Stimulated activated CD4-positive, alpha-beta T cell treated with anti-CD3 and anti-CD28 coated beads, TNF-alpha, amount 100 ng/mL, for 24 hours (primary cell): ENCODE results near the gene JPH4.
"Not testable (repeated sequence)": the region's sequence is repeated elsewhere in the genome, so short reads cannot be mapped to it uniquely, and the experiment has no call there.

ENCODE experiments used
- DNase-seq, 3 experiments: peaks; one replicate each; pipeline ENCODE4 v3.0.0-alpha.2; 2020; ENCODE audit warnings: low read depth in 3 of 3

Gene JPH4

DNA sequence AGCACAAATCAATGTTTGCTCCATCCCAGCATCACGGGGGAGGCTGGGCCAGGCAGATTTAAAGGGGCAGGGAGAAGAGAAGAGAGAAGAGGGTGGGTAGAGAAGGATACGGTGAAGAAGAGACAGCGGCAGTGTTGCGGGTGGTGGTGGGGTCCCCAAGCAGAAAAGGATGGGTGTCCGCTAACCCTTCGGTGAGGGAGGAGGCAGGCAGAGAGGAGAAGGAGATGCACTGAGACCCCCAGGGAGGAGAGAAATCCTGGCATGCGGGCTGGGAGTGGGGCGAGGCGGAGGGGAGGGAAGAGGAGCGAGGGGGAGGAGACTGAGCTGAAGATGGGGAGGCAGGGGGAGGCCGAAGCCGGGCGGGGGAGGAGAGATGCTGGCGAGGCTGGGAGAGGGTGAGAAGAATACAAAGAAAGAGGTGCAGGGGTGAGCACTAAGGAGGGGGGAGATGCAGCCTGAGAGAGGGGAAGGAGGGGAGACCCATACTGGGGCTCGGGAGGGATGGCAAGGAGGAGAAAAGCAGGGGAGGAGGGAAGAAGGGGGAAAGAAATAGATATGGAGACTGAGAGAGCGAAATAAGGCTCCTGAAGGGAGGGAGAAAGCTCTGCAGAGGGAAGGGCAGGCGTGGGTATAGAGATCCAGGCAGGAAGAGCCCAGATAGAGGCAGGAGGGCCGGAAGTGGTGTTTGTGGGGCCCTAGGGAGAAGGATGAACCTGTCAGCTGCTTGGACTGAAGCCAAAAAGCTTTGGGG, at the start of gene JPH4:
Gene JPH4 (minus strand): TSS at position 231 of the 751 bp plus-strand sequence. CDS start 1,337 bp downstream, outside the sequence.
- DNase-seq, result no peak

DNA sequence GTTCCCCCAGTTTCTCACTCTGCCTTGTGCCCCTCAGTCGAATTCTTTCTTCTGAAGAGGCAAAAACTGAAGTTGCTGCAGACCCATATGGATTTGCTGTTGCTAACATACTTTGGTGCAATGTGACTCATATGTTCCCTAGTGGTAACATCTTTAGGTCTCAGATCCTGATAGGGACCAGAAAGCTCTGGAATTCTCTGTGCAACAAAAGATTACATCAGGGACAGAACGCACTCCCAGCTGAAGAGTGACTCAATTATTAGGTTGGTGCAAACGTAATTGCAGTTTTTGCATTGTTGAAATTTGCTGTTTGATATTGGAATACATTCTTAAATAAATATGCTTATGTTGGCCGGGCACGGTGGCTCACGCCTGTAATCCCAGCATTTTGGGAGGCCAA, 49.4 kb upstream of the JPH4 start:
- no peak for DNase-seq

DNA sequence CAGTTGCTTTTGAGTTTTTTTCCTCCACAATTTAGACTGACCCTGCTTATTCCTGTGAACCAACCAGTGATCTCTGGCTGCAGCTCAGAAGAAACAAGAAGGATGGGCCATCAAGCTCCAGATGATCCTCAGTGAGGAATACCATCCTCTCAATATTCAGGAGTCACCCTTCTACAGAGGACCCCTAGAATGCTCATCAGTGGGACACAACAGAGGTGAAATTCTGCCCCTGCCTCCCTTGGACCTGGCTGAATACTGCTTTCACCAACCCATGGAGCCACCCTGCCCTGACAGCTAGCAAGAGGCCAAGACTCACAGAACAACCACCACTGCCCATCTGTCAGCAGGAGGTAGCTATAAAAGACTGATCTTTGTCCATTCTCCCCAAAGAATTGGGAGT, 48.4 kb upstream of the JPH4 start:
- no peak for DNase-seq

DNA sequence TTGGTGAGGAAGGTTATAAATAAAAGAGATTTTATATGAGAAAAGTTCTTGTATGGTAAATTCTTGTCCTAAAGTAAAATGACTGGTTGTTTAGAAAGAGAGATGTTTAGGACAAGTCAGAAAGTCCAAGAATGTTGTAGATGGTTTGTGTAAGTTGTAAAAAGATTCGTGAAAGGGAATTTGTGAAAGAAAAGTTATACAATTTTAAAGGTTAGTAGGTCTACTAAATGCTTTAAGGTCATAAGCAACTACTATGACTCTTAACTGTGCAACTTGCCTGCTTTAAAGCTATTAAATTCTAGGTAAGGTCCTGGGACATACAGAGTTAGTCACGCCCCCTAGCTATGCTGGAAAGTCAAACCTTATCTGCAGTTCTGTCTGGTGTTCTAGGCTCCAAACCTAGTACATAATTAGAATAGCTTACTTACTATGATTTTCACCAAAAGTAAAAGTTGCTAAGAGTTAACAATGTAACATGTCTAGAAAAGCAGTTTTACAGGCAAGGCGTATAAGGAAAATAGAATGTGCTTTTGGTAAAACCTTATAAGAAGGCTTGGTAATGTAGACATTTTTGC, 46.3 kb upstream of the JPH4 start:
- DNase-seq, result no peak

DNA sequence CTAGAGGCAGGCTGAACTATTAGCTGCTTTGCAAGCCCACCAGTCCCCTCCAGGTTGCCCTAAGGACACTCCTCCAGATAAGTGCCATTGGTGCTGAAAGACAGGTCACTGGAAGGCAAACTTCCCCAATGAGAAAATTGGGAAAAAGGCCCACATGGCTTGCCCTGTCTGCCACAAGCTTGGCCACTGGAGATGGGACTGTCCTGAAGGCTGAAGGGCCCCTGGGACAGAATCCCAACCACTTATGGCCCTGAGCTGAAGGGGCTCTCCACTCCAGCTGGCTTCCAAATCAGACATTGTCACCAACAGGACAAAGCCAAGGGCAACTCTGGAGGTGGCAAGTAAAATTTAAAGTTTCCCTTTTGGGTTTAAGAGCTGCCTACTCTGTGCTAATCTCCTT, 45.4 kb upstream of the JPH4 start:
- DNase-seq, result no peak

DNA sequence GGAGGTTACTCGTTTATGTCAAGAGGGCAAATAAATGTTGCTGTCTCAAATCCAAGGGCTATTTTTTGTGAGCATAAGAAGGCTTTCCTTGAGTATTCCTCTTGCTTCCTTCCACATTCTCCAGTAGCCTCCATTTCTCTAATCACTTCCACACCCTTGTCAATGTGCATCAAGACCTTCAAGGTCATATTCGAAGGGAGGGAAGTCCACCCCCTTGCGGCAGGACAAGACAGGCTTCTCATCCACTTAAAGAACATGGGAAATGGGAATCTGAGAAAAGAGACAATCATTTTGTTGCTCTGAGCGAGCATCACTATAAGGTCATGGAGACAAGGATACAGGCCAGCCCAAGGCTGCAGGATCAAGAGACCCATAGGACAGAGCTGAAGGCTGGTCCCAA, 44.4 kb upstream of the JPH4 start:
- DNase-seq, result no peak

DNA sequence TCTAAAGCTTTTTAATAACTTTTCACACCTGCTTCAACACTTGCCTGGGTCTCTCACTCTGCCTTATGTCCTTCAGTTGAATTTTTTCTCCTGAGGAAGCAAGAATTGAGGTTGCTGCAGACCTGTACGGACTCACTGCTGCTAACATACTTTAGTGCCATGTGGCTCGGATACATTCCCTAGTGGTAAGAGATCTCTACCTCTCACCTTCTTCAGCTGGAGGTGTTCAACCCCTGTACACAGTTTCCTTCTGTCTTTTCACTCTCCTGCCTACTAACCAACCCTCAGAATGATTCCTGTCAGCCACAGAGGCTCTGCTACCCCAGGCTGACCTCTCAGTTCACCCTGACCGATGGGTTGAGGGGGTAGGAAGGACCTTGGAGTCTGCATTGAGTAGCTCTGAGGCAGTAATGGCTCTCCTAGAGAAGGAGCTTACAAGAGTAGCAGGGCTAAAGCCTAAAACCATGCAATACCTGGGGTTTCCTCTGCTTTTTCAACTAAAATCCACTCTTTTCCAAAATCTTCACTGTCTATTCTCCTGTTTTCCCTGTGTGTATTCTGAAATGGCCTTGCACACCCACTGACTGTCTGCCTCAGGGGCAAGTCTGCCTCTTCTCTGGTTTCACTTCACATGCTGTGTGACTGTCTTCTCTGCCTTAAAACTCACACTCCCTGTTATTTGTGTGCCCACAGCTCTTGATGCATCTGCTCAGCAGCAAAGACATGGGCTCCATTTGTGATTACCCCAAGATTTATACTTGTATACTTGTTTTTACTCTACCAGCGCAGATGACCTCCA, 43.5 kb upstream of the JPH4 start:
- no peak for DNase-seq

DNA sequence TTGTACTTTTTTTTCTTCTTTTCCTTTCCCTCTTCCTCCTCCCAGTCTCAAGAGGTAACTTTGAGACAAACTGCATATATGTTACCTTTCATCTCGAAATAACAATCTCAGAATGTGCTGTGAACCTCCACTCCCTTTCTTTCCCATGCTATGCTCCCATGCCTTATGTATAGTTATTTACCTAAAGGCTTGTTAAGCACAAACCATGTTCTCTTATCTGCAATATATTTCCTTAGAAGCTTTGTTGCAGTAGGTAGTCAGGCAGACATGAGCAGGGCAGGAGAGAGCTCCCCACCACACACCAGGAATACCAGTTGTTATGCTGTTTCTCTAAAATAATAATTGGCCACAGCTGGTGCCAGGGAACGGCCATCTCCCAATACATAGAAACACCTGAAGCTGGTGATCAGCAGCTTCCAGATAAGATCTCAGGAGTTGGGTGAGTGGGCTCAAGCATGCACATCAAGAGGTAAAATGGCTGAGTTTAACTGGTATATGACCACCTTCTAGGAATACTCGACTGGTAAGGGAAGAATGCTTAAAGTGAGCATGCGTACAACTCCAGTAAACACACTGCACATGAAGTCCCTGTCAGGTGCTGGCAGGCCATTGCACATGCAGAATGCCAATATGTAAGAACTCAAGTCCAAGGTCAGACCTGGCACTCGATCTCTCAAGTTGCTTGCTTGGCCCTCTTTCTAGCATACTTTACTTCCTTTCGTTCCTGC, 42.8 kb upstream of the JPH4 start:
- no peak for DNase-seq

DNA sequence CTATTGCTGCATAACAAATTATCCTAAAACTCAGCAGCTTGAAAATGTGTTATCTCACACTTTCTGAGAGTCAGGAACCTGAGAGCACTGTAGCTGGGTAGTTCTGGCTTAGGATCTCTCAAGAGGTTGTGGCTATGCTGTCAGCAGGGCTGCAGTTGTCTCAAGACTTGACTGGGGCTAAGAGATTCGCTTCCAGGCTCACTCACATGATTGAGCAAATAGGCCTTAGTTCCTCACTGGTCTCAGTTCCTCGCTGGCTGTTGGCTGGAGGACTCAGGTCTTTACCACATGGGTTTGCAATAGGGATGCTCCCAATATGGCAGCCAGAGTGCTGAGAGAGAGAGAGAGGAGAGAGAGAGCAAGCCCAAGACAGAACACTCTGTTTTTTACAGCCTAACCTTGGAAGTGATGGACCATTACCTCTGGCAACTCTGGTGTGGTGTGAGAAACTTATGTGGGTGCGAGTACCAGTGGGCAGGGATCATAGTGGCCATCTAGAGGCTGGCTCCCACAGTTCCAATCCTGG, 41.6 kb upstream of the JPH4 start:
- DNase-seq, result no peak

DNA sequence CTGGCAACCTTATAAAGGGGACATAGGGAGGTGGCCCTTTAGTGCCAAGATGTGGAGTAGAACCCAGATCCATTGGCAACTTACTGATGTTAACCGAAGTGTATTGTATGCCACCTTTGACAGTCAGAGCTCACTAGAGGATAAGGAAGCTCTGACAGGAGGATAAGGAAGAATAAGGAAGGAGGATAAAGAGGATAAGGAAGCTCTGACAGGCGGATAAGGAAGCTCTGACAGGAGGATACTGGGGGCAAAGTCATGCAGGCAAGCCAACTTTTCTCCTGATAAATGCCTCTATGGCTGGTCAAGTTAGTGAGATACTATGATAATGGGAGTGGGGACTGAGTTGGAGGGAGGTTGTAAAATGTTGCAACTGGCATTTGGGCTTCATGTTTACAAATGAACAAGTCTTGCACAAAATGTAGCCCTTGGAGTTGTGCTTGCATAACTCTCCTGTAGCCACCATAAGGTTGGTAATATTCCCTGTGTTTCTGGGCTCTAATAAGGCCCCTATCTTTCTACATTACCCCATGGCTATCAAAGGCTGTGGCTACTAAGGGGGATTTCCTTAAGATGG, 39.9 kb upstream of the JPH4 start:
- DNase-seq, result no peak

DNA sequence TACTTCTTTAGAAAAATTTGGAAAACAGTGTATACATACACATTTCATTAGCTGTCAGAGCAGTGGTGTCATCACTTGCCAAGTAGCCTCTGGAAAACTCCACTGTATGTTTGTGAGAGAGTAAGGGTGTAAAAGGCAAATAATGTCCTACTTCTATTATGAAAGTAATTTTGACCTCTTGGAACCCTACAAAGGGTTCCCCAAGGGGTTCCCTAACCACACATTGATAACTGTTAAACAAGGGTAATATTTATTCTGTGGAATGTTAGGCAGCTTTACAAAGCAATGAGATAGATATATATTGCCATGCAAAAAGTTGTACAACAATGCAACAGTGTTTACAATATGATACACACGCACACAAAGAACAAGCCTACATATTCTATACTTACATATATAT, 38.9 kb upstream of the JPH4 start:
- DNase-seq, result no peak

DNA sequence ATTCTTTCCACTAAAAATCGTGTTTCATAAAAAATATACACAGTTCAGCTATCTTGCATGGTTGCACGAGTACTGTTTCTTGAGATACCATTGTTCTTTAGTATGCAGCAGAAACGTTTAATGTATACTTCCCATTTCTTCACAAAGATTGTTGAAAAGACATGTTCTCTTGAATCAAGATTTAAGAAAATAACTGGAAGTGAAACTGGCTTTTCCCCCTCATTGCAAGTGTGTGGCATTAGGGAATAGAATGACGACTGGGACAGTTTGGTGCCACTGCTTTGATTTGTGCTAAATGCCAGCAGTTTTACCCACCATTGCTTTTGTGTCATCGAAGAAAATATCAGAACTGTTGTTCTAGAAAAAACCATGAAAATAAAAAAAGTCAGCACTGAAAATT, 37.3 kb upstream of the JPH4 start:
- DNase-seq, result no peak

DNA sequence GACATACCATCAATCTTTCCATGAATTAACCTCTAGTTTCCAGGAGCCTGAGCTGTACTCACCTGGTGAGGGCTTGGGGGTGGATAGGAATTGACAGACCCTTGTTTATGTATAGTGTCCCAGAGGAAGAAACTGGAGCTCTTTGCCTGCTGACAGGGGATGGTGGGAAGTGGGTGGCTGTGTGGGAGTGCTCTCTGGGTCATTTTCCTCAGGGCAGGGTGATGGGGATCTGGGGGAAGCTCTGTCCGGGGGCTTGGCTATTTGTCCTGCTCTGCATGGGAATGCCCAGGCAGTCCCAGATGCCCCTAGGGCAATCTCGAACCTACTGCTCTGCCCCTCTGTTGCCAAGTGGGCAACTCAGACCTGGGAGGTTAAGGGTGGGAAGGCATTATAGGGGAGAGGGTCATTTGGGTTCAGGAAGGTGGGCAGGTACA, 35.8 kb upstream of the JPH4 start:
- DNase-seq, result no peak

DNA sequence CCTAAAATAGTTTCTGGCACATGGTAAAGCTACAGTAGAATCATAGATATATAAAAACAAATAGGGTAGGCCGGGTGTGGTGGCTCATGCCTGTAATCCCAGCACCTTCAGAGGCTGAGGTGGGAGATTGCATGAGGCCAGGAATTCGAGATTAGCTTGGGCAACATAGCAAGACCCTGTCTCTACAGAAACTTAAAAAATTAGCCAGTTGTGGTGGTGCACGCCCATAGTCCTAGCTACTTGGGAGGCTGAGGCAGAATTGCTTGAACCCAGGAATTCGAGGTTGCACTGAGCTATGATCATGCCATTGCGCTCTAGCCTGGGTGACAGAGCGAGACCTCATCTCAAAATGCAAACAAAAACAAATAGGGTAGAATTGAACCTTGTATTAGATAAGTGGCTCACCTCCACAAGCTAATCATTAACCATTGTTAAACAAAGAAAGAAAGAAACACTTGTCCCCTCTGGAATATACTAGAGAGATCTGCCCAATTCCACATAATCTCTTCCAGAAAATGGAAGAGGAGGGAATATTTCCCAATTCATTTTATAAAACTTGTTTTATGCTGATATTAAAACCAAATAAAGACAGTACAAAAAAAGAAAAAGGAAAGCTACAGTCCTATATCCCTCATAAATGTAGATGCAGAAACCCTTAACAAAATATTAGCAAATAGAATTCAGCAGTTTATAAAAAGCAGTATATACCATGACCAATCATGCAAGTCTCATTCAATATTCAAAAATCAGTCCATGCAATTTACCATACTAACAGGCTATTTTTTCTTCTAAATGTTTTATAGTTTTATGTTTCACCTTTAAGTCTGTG, 34.9 kb upstream of the JPH4 start:
- no peak for DNase-seq

DNA sequence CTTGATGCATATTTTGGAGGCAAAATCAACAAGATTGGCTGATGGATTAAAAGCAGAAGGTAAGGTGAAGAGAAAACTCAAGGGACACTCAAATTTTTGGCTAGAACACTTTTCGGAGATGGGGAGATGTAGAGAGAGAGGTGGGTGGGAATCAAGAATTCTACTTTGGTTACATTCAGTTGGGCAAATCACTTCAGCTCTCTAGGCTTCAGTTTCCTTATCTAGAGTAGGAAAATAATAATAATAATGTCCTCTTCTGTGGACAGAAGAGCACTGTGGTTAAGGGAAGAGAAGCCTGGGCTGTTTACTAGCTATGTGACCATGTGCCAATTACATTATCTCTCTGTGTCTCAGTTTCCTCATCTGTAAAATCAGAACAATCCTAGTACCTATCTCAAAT, 34.2 kb upstream of the JPH4 start:
- DNase-seq, result no peak

DNA sequence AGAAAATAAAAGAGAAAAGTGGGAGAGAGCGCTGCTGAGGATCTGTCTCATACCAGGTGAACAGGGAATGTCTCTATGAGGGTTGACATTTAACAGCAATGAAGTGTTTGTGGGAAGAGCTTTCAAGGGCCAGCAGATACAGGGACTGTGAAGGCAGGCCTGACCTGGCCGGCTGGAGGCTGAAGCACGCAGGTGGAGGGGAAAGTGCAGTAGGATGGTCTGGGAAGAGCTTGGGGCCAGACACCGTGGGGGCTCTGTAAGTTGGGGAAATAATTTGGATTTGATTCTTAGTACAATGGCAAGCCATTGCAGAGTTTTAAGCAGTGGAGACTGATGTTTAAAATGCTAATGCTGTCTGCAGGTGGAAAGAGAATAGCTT, 33.8 kb upstream of the JPH4 start:
- DNase-seq, result no peak

DNA sequence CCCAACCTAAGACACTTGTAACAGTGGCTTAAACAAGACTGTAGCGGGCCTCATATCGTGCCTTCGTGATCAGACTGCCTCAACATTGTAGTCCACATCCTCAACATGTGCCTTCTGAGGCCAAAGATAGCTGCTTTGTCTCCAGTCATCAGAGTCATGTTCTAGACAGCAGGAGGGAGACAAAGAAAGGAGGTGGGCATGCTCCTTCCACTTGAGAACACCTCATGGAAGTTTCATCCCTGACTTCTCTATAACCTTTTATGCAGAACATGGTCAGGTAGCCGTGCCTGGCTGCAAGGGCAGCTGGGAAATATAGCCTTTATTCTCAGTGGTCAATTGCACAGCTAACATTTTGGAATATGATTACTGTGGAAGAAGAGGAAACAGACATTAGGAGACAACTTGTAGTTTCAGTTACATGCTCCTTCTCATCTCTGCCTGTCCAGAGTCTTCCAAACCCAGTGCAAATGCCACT, 32.3 kb upstream of the JPH4 start:
- DNase-seq, result no peak

DNA sequence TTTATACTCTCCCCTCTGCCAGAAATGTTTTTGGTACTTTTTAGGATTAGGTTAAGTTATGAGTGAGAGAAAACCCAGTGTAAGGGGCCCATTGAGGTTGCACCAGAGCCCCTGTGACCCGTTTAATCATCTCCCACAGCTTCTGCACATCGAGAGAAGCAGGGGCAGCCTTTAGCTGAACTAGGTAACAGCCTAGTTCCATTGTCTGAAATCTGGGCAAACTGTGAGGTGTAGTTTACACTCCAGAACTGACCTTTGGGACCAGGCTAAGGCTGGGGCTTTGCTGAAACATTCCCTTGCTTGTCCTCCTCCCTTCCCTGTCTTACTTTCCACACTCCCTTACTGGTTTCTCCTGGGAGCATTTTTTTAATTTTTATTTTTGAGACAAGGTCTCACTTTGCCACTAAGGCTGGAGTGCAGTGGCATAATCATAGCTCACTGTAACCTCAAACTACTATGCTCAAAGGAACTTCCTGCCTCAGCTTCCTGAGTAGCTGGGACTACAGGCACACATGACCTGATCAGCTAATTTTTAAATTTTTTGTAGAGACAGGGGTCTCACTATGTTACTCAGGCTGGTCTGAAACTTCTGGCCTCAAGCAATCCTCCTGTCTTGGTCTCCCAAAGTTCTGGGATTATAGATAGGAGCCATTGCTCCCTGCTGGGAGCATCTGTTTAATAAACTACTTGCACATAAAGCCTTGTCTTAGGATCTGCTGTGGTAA, 31.7 kb upstream of the JPH4 start:
- DNase-seq, result no peak

DNA sequence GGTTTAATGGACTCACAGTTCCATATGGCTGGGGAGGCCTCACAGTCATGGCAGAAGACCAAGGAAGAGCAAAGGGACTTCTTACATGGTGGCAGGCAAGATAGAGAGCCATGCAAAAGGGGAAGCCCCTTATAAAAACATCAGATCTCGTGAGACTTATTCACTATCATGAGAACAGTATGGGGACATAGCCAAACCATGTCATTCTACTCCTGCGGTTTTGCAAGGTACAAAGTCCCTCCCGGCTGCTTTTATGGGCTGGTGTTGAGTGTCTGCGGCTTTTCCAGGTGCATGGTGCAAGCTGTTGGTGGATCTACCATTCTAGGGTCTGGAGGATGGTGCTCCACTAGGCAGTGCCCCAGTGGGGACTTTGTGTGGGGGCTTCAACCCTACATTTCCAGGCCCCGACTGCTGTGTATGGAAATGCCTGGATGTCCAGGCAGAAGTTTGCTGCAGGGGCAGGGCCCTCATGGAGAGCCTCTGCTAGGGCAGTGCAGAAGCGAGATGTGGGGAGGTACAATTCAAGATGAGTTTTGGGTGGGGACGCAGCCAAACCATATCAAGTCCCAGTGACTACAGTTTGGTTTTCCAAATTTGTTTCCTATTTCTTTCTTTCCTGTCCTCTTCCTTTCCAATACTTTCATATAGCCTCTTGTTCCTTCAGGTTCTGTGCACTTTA, 31.0 kb upstream of the JPH4 start:
- not testable (repeated sequence) for DNase-seq
